Measurements from ENCODE around the gene RPP38. TPM values are rescaled to one million over a fixed set of nuclear protein-coding genes. Genes with fewer than 3 reads are reported as not detected.

The RPP38 gene
- total and polyA plus RNA-seq, 2 of the 13 experiments (the other 11 are each of a cell fraction or from before 2014, with no cell fraction given): 11.7 to 16.4 TPM

DNA sequence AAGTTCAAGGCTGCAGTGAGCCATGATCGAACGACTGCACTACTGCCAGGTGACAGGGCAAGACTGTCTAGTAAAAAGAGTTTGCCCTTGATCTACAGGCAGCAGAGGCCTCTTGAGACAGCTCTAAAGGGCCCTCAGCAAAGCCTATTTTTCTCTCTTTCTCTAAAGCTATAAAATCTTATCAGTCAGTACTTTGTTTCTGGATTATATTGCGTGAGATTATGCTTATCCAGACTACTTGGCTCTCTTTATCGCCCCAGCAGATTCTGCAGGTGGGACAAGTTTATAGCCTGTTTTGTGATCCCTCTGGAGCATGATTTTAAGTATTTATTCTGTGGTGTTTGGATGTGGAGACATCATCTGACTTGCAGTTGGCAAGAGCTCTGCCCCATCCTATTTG lies 2.7 kb downstream of the RPP38 start:
- H4K20me1 ChIP-seq (ENCODE audit: insufficient read depth, low read length): no peaks in the 10 kb centered on the region
- H3K27ac ChIP-seq (ENCODE audit: extremely low read length, insufficient read depth, low read length): no peak overlapping the region
- FAIRE-seq (no peak), DNase-seq (ENCODE audit: low spot score) (no peak), ATAC-seq (no peak)
- H3K4me1 ChIP-seq (ENCODE audit: insufficient read depth, low read length): peaks cover 28% of the 10 kb centered on the region
- BruUV-seq (replicated peaks): no TSS peak
- H3K4me3 ChIP-seq (replicated peaks in 1 of 3; ENCODE audit: insufficient read depth in 1 of 3, low read depth in 2 of 3, low read length in 3 of 3): no peak overlapping the region
- peaks cover 10 to 23% of the 10 kb centered on the region in 2 experiments; a peak in 4 of 5 replicates for H3K36me3 ChIP-seq (replicated peaks in 1 of 2; ENCODE audit: control insufficient read depth in 1 of 2, insufficient read depth in 2 of 2, low read length in 2 of 2)
- 88% methylated on average over 4 of the region's 4 CpGs for WGBS (ENCODE audit: low lambda C conversion rate)
- CTCF ChIA-PET (ENCODE audit: low intra/inter-chr PET ratio, low total read pairs): no interaction called here
- H3K9me3 ChIP-seq (ENCODE audit: low read length): no peaks in the 10 kb centered on the region
- no peak overlapping the region for H2AFZ ChIP-seq (ENCODE audit: low read length)
- POLR2A ChIA-PET: interaction anchor here (1.5 kb wide), 1 partner anchor 68 kb away, joined by 4 read pairs; no protein-coding TSS in a partner anchor
- H3K27me3 ChIP-seq (ENCODE audit: control insufficient read depth in 1 of 2, insufficient read depth in 2 of 2, low read length in 2 of 2): no peaks in the 10 kb centered on the region; a peak in 1 of 5 replicates
- no peak overlapping the region for H3K4me2 ChIP-seq (ENCODE audit: low read depth, low read length)
- intact Hi-C loops (cut with micrococcal nuclease; ENCODE audit: unreplicated experiment) (loop anchor here (10.0 kb wide), 1 partner anchor 65 kb away; the partner anchor contains the start of gene NMT2), in situ Hi-C loops (cut with HindIII; ENCODE audit: extremely low pct_ligation_motif_present, low pct_unique_long_range_greater_than_20kb) (loop anchor here (10.0 kb wide), 2 partner anchors 105 to 135 kb away; no protein-coding TSS in a partner anchor)
- H3K9ac ChIP-seq (ENCODE audit: insufficient read depth, low read depth, low read length): no peak overlapping the region
- TF ChIP-seq PHF5A (CRISPR knock-in tag; IDR thresholded peaks at IDR 0.05; ENCODE audit: low read depth, unreplicated experiment) (no peak), POLR2AphosphoS5 (IDR thresholded peaks at IDR 0.05; ENCODE audit: low read depth, low read length) (0 out of 2 replicates have a peak, but pooled peaks have one; percentile 16), POLR2A (IDR thresholded peaks at IDR 0.05; ENCODE audit: insufficient read depth in 1 of 2, low read depth in 2 of 2, low read length in 2 of 2) (0 out of 4 replicates have a peak, but pooled peaks of 1 of the 2 experiments have one; percentile 3), BHLHE40 (IDR thresholded peaks at IDR 0.05; ENCODE audit: low read length) (no peak), ZNF800 (CRISPR knock-in tag; IDR thresholded peaks at IDR 0.05) (no peak), FLYWCH1 (CRISPR knock-in tag; IDR thresholded peaks at IDR 0.05) (no peak)
- TF ChIP-seq, protein P1, sequence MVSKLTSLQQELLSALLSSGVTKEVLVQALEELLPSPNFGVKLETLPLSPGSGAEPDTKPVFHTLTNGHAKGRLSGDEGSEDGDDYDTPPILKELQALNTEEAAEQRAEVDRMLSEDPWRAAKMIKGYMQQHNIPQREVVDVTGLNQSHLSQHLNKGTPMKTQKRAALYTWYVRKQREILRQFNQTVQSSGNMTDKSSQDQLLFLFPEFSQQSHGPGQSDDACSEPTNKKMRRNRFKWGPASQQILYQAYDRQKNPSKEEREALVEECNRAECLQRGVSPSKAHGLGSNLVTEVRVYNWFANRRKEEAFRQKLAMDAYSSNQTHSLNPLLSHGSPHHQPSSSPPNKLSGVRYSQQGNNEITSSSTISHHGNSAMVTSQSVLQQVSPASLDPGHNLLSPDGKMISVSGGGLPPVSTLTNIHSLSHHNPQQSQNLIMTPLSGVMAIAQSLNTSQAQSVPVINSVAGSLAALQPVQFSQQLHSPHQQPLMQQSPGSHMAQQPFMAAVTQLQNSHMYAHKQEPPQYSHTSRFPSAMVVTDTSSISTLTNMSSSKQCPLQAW (CRISPR knock-in tag; IDR thresholded peaks at IDR 0.05): no peak
- H3K79me2 ChIP-seq (ENCODE audit: insufficient read depth, low read length): peaks cover 32% of the 10 kb centered on the region
